HEK293 (cell line): Measurements from ENCODE around the gene CALHM3.
A peak's percentile ranks its signal among the peaks of the same experiment; 100 is the strongest.

Experiments
- CTCF ChIA-PET: fragments of 350-600 bp; formaldehyde crosslinking; extraction: SDS; loops from one replicate; lab custom pipeline; 2021; ENCODE audit warnings: antibody characterized with exemption; lab: Yijun Ruan, JAX
- POLR2A ChIA-PET: fragments of 300-600 bp; formaldehyde crosslinking; extraction: SDS; loops from one replicate; lab custom pipeline; 2020; ENCODE audit warnings: antibody characterized with exemption, inconsistent platforms; lab: Yijun Ruan, JAX
- H3K27ac ChIP-seq: fragments of 200-500 bp; sonication (Bioruptor generic); 2 replicates; pipeline ENCODE4 v1.5.1; 2014; ENCODE audit warnings: low read depth, low read length, control low read depth, inconsistent platforms; ENCODE audit errors: extremely low read depth
- H3K36me3 ChIP-seq, 2 experiments: fragments of 200-500 bp in 1 of 2; sonication (Bioruptor generic) in 1 of 2; 1 replicate in 1 of 2; 2 replicates in 1 of 2; pipeline ENCODE4 v1.5.1; 2014 to 2017; ENCODE audit warnings: inconsistent platforms in 2 of 2, low read length in 2 of 2; ENCODE audit not compliant: control insufficient read depth in 2 of 2, insufficient read depth in 1 of 2
- H3K4me1 ChIP-seq: fragments of 200-500 bp; sonication (Bioruptor generic); 2 replicates; pipeline ENCODE4 v1.5.1; 2014; ENCODE audit warnings: mild to moderate bottlenecking, low read length, inconsistent platforms; ENCODE audit not compliant: control insufficient read depth, insufficient read depth
- H3K4me3 ChIP-seq: 2 replicates; pipeline ENCODE4 v1.5.1; 2011; ENCODE audit warnings: low read depth, mild to moderate bottlenecking, control low read depth, low read length, moderate library complexity
- H3K9me3 ChIP-seq: fragments of 200-500 bp; sonication (Bioruptor generic); 2 replicates; pipeline ENCODE4 v1.5.1; 2014; ENCODE audit warnings: low read depth, low read length, inconsistent platforms; ENCODE audit not compliant: control insufficient read depth, insufficient read depth
- BCL11A ChIP-seq: fragments of 450-650 bp; formaldehyde crosslinking; IDR thresholded peaks from 2 replicates; pipeline ENCODE4 v1.5.1; 2016; ENCODE audit warnings: low read depth, missing biosample characterization, missing genetic modification characterization
- GLIS1 ChIP-seq: fragments of 450-650 bp; formaldehyde crosslinking; IDR thresholded peaks from 2 replicates; pipeline ENCODE4 v1.5.1; 2016; ENCODE audit warnings: missing biosample characterization, missing genetic modification characterization
- GLIS2 ChIP-seq: fragments of 450-650 bp; formaldehyde crosslinking; IDR thresholded peaks from 2 replicates; pipeline ENCODE4 v1.5.1; 2016; ENCODE audit warnings: missing biosample characterization, missing genetic modification characterization
- HOXD13 ChIP-seq: sonication (generic); formaldehyde crosslinking; IDR thresholded peaks from 2 replicates; pipeline ENCODE4 v1.8.0; 2022; ENCODE audit warnings: missing genetic modification reagents, borderline replicate concordance
- KLF17 ChIP-seq: fragments of 450-650 bp; formaldehyde crosslinking; IDR thresholded peaks from 2 replicates; pipeline ENCODE4 v1.5.1; 2016; ENCODE audit warnings: missing biosample characterization, missing genetic modification characterization
- SP3 ChIP-seq: fragments of 450-650 bp; formaldehyde crosslinking; IDR thresholded peaks from 2 replicates; pipeline ENCODE4 v1.5.1; 2016; ENCODE audit warnings: missing biosample characterization, missing genetic modification characterization
- ZBTB21 ChIP-seq: fragments of 450-650 bp; formaldehyde crosslinking; IDR thresholded peaks from 2 replicates; pipeline ENCODE4 v1.5.1; 2017; ENCODE audit warnings: missing biosample characterization, missing genetic modification characterization
- ZBTB49 ChIP-seq: fragments of 450-650 bp; formaldehyde crosslinking; IDR thresholded peaks from 2 replicates; pipeline ENCODE4 v1.5.1; 2016; ENCODE audit warnings: missing biosample characterization, missing genetic modification characterization, low read depth
- ZBTB6 ChIP-seq: fragments of 450-650 bp; formaldehyde crosslinking; IDR thresholded peaks from 2 replicates; pipeline ENCODE4 v1.5.1; 2017; ENCODE audit warnings: missing biosample characterization, missing genetic modification characterization
- ZFP69B ChIP-seq: fragments of 450-650 bp; formaldehyde crosslinking; IDR thresholded peaks from 2 replicates; pipeline ENCODE4 v1.5.1; 2016; ENCODE audit warnings: missing biosample characterization, missing genetic modification characterization
- ZNF133 ChIP-seq: fragments of 450-650 bp; formaldehyde crosslinking; IDR thresholded peaks from 2 replicates; pipeline ENCODE4 v1.5.1; 2016; ENCODE audit warnings: missing biosample characterization, missing genetic modification characterization
- ZNF175 ChIP-seq: fragments of 450-650 bp; formaldehyde crosslinking; IDR thresholded peaks from 2 replicates; pipeline ENCODE4 v1.5.1; 2016; ENCODE audit warnings: missing biosample characterization, missing genetic modification characterization
- ZNF394 ChIP-seq: fragments of 450-650 bp; formaldehyde crosslinking; IDR thresholded peaks from 2 replicates; pipeline ENCODE4 v1.5.1; 2016; ENCODE audit warnings: missing biosample characterization, missing genetic modification characterization, mild to moderate bottlenecking, moderate library complexity, borderline replicate concordance
- ZNF404 ChIP-seq: fragments of 450-650 bp; formaldehyde crosslinking; IDR thresholded peaks from 2 replicates; pipeline ENCODE4 v1.5.1; 2017; ENCODE audit warnings: missing biosample characterization, missing genetic modification characterization
- ZNF510 ChIP-seq: fragments of 450-650 bp; formaldehyde crosslinking; IDR thresholded peaks from 2 replicates; pipeline ENCODE4 v1.5.1; 2018; ENCODE audit warnings: mild to moderate bottlenecking, missing genetic modification characterization, missing biosample characterization; ENCODE audit not compliant: insufficient replicate concordance
- ZNF664 ChIP-seq: fragments of 450-650 bp; formaldehyde crosslinking; IDR thresholded peaks from 2 replicates; pipeline ENCODE4 v1.5.1; 2016; ENCODE audit warnings: missing biosample characterization, missing genetic modification characterization
- ZNF837 ChIP-seq: fragments of 450-650 bp; formaldehyde crosslinking; IDR thresholded peaks from 2 replicates; pipeline ENCODE4 v1.5.1; 2016; ENCODE audit warnings: missing biosample characterization, missing genetic modification characterization
- TF ChIP-seq, protein P1 (sequence below): fragments of 450-650 bp; formaldehyde crosslinking; IDR thresholded peaks from 2 replicates; pipeline ENCODE4 v1.5.1; 2017; ENCODE audit warnings: missing biosample characterization, missing genetic modification characterization
- TF ChIP-seq, protein P2 (sequence below): fragments of 450-650 bp; formaldehyde crosslinking; conservative IDR thresholded peaks from 2 replicates; pipeline ENCODE4 v1.5.1; 2016; ENCODE audit warnings: low read depth, missing biosample characterization, missing genetic modification characterization
- TF ChIP-seq, protein P3 (sequence below): fragments of 450-650 bp; formaldehyde crosslinking; IDR thresholded peaks from 2 replicates; pipeline ENCODE4 v1.5.1; 2017; ENCODE audit warnings: missing biosample characterization, missing genetic modification characterization
- TF ChIP-seq, protein P4 (sequence below): fragments of 450-650 bp; formaldehyde crosslinking; IDR thresholded peaks from 2 replicates; pipeline ENCODE4 v1.5.1; 2016; ENCODE audit warnings: missing biosample characterization, missing genetic modification characterization

CALHM3 gene, protein sequence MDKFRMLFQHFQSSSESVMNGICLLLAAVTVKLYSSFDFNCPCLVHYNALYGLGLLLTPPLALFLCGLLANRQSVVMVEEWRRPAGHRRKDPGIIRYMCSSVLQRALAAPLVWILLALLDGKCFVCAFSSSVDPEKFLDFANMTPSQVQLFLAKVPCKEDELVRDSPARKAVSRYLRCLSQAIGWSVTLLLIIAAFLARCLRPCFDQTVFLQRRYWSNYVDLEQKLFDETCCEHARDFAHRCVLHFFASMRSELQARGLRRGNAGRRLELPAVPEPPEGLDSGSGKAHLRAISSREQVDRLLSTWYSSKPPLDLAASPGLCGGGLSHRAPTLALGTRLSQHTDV

DNA sequence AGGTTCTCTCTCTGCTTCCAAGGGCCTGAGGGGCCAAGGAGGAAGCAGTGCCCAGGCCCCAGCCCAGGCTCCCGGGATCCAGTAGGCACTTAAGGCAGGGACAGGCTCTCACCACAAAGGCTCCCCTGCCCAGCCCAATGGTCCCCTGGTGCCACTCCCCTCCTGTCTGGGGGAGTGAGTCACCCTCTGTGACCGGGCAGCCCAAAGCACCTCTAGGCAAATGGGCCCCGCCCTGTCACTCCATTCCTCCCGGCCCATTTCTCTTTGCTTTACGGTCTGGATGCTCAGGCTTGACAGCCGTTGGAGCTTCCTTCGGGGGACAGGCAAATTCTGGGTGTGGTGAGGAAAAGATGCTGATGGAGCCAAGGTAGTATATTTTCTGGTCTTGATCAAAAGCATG lies at the start of gene CALHM3:
TSS of gene CALHM3 (minus strand) at position 106 of the 400 bp plus-strand sequence. CDS start 208 bp downstream, outside the sequence.
- Histone ChIP-seq H3K27ac (no peak within 1 kb of the TSS), H3K9me3 (no peaks in the 10 kb centered on the region), H3K4me3 (no peak within 1 kb of the TSS), H3K4me1 (no peaks in the 10 kb centered on the region), H3K36me3 (no peaks in the 10 kb centered on the region)
- ChIA-PET CTCF (interaction anchor here (0.6 to 1.2 kb wide), 4 partner anchors 10 to 746 kb away, joined by 3 to 6 read pairs (median 3); no protein-coding TSS in a partner anchor), POLR2A (no interaction called here)
- TF ChIP-seq ZNF175 (no peak), ZBTB21 (tag by site-specific recombination) (no peak), KLF17 (tag by site-specific recombination) (peak; percentile 72; the same call in 1 of the 2 replicates), ZNF664 (no peak), SP3 (peak; percentile 27; the same call in 1 of the 2 replicates), BCL11A (tag by site-specific recombination) (no peak), ZBTB49 (tag by site-specific recombination) (no peak), ZNF510 (tag by site-specific recombination) (no peak), ZNF394 (tag by site-specific recombination) (no peak), ZBTB6 (tag by site-specific recombination) (no peak), ZNF404 (tag by site-specific recombination) (no peak), ZFP69B (tag by site-specific recombination) (peak; percentile 72), ZNF837 (tag by site-specific recombination) (no peak), HOXD13 (CRISPR knock-in tag) (no peak), GLIS2 (tag by site-specific recombination) (peak; percentile 48), GLIS1 (tag by site-specific recombination) (peak; percentile 51), ZNF133 (no peak)
- TF ChIP-seq, protein P1, sequence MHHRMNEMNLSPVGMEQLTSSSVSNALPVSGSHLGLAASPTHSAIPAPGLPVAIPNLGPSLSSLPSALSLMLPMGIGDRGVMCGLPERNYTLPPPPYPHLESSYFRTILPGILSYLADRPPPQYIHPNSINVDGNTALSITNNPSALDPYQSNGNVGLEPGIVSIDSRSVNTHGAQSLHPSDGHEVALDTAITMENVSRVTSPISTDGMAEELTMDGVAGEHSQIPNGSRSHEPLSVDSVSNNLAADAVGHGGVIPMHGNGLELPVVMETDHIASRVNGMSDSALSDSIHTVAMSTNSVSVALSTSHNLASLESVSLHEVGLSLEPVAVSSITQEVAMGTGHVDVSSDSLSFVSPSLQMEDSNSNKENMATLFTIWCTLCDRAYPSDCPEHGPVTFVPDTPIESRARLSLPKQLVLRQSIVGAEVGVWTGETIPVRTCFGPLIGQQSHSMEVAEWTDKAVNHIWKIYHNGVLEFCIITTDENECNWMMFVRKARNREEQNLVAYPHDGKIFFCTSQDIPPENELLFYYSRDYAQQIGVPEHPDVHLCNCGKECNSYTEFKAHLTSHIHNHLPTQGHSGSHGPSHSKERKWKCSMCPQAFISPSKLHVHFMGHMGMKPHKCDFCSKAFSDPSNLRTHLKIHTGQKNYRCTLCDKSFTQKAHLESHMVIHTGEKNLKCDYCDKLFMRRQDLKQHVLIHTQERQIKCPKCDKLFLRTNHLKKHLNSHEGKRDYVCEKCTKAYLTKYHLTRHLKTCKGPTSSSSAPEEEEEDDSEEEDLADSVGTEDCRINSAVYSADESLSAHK (tag by site-specific recombination), result no peak
- TF ChIP-seq, protein P2, sequence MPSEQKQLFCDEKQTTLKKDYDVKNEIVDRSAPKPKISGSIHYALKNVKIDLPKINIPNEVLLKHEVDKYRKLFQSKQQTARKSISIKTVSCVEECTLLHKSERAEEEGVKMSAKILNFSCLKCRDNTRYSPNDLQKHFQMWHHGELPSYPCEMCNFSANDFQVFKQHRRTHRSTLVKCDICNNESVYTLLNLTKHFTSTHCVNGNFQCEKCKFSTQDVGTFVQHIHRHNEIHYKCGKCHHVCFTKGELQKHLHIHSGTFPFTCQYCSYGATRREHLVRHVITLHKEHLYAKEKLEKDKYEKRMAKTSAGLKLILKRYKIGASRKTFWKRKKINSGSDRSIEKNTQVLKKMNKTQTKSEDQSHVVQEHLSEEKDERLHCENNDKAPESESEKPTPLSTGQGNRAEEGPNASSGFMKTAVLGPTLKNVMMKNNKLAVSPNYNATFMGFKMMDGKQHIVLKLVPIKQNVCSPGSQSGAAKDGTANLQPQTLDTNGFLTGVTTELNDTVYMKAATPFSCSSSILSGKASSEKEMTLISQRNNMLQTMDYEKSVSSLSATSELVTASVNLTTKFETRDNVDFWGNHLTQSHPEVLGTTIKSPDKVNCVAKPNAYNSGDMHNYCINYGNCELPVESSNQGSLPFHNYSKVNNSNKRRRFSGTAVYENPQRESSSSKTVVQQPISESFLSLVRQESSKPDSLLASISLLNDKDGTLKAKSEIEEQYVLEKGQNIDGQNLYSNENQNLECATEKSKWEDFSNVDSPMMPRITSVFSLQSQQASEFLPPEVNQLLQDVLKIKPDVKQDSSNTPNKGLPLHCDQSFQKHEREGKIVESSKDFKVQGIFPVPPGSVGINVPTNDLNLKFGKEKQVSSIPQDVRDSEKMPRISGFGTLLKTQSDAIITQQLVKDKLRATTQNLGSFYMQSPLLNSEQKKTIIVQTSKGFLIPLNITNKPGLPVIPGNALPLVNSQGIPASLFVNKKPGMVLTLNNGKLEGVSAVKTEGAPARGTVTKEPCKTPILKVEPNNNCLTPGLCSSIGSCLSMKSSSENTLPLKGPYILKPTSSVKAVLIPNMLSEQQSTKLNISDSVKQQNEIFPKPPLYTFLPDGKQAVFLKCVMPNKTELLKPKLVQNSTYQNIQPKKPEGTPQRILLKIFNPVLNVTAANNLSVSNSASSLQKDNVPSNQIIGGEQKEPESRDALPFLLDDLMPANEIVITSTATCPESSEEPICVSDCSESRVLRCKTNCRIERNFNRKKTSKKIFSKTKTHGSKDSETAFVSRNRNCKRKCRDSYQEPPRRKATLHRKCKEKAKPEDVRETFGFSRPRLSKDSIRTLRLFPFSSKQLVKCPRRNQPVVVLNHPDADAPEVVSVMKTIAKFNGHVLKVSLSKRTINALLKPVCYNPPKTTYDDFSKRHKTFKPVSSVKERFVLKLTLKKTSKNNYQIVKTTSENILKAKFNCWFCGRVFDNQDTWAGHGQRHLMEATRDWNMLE (tag by site-specific recombination), result no peak
- TF ChIP-seq, protein P3, sequence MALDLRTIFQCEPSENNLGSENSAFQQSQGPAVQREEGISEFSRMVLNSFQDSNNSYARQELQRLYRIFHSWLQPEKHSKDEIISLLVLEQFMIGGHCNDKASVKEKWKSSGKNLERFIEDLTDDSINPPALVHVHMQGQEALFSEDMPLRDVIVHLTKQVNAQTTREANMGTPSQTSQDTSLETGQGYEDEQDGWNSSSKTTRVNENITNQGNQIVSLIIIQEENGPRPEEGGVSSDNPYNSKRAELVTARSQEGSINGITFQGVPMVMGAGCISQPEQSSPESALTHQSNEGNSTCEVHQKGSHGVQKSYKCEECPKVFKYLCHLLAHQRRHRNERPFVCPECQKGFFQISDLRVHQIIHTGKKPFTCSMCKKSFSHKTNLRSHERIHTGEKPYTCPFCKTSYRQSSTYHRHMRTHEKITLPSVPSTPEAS (tag by site-specific recombination), result no peak
- TF ChIP-seq, protein P4, sequence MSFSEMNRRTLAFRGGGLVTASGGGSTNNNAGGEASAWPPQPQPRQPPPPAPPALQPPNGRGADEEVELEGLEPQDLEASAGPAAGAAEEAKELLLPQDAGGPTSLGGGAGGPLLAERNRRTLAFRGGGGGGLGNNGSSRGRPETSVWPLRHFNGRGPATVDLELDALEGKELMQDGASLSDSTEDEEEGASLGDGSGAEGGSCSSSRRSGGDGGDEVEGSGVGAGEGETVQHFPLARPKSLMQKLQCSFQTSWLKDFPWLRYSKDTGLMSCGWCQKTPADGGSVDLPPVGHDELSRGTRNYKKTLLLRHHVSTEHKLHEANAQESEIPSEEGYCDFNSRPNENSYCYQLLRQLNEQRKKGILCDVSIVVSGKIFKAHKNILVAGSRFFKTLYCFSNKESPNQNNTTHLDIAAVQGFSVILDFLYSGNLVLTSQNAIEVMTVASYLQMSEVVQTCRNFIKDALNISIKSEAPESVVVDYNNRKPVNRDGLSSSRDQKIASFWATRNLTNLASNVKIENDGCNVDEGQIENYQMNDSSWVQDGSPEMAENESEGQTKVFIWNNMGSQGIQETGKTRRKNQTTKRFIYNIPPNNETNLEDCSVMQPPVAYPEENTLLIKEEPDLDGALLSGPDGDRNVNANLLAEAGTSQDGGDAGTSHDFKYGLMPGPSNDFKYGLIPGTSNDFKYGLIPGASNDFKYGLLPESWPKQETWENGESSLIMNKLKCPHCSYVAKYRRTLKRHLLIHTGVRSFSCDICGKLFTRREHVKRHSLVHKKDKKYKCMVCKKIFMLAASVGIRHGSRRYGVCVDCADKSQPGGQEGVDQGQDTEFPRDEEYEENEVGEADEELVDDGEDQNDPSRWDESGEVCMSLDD (tag by site-specific recombination), result no peak
